Hepatocyte (in vitro differentiated cells): ENCODE data around the gene PUM2. TPM values are rescaled to one million over a fixed set of nuclear protein-coding genes. Genes with fewer than 3 reads are reported as not detected.

Experiments
- DNase-seq: peaks from one replicate; pipeline ENCODE4 v3.0.0-alpha.2; 2016; ENCODE audit warnings: low spot score
- H2AFZ ChIP-seq: fragments of 200-600 bp; sonication (generic); 2 replicates; pipeline ENCODE4 v1.6.0; 2016; ENCODE audit warnings: antibody characterized with exemption, mild to moderate bottlenecking
- H3K27ac ChIP-seq: fragments of 200-600 bp; sonication (generic); 2 replicates; pipeline ENCODE4 v1.5.1; 2016; ENCODE audit warnings: mild to moderate bottlenecking
- H3K27me3 ChIP-seq: fragments of 200-600 bp; sonication (generic); 2 replicates; pipeline ENCODE4 v1.6.1; 2016
- H3K36me3 ChIP-seq: fragments of 200-600 bp; sonication (generic); replicated peaks from 2 replicates; pipeline ENCODE4 v1.5.1; 2016; ENCODE audit warnings: low read depth; ENCODE audit not compliant: insufficient read depth
- H3K4me1 ChIP-seq: fragments of 200-600 bp; sonication (generic); 2 replicates; pipeline ENCODE4 v1.5.1; 2016; ENCODE audit warnings: mild to moderate bottlenecking, moderate library complexity; ENCODE audit not compliant: insufficient read depth
- H3K4me2 ChIP-seq: fragments of 200-600 bp; sonication (generic); 2 replicates; pipeline ENCODE4 v1.6.0; 2016
- H3K4me3 ChIP-seq: fragments of 200-600 bp; sonication (generic); 2 replicates; pipeline ENCODE4 v1.5.1; 2016; ENCODE audit warnings: mild to moderate bottlenecking
- H3K79me2 ChIP-seq: fragments of 200-600 bp; sonication (generic); 2 replicates; pipeline ENCODE4 v1.6.0; 2017; ENCODE audit warnings: mild to moderate bottlenecking
- H3K9me2 ChIP-seq: fragments of 200-600 bp; sonication (generic); replicated peaks from 2 replicates; pipeline ENCODE4 v1.6.0; 2017; ENCODE audit warnings: mild to moderate bottlenecking; ENCODE audit not compliant: insufficient read depth
- H3K9me3 ChIP-seq: fragments of 200-600 bp; sonication (generic); 2 replicates; pipeline ENCODE4 v1.5.1; 2016; ENCODE audit warnings: low read depth, mild to moderate bottlenecking
- H4K20me1 ChIP-seq: fragments of 200-600 bp; sonication (generic); 2 replicates; pipeline ENCODE4 v1.6.0; 2016; ENCODE audit warnings: mild to moderate bottlenecking; ENCODE audit not compliant: insufficient read depth, poor library complexity, severe bottlenecking
- EZH2 ChIP-seq: fragments of 200-600 bp; sonication (generic); IDR thresholded peaks from 2 replicates; pipeline ENCODE4 v1.6.1; 2016; ENCODE audit warnings: antibody characterized with exemption, mild to moderate bottlenecking, borderline replicate concordance
- EZH2phosphoT487 ChIP-seq: fragments of 200-600 bp; sonication (generic); IDR thresholded peaks from one replicate; pipeline ENCODE4 v1.6.1; 2018; ENCODE audit warnings: antibody characterized with exemption, mild to moderate bottlenecking, low read depth, moderate library complexity; ENCODE audit not compliant: unreplicated experiment, severe bottlenecking
- WGBS: methylation state at CpG from one replicate; pipeline ENCODE4 v1.1.6; 2016; ENCODE audit warnings: low lambda C conversion rate; ENCODE audit errors: missing lambda C conversion rate; 5-methylcytosine and 5-hydroxymethylcytosine counted together
- polyA plus RNA-seq: library from polyadenylated mRNA; unstranded; fragments of >200 nt; fragmentation: Nextera tagmentation; extraction: Ambion mirVana; gene quantifications from 2 replicates; pipeline ENCODE4 v1.2.1, GENCODE V29; 2016
- total RNA-seq: library from RNA; depleted of rRNA; stranded (reverse); fragments of >200 nt; gene quantifications from 2 replicates; pipeline ENCODE4 v1.2.3, GENCODE V29; 2014
- TF ChIP-seq, protein P1 (sequence below): fragments of 200-600 bp; sonication (generic); IDR thresholded peaks from 2 replicates; pipeline ENCODE4 v1.5.1; 2016; ENCODE audit warnings: antibody characterized with exemption, mild to moderate bottlenecking; ENCODE audit not compliant: poor library complexity

PUM2 gene
- total and polyA plus RNA-seq, 2 experiments from 2014 or later = 14.4 to 55.5 TPM

GRCh38 chr2:20352581-20353216 is 2.1 kb upstream of the PUM2 start:
- Histone ChIP-seq H3K79me2 (peaks cover 28% of the 10 kb centered on the region), H3K9me3 (no peaks in the 10 kb centered on the region), H3K36me3 (no peaks in the 10 kb centered on the region), H3K4me3 (no peak overlapping the region), H2AFZ (peak overlapping the region; percentile 73), H3K27me3 (no peaks in the 10 kb centered on the region), H3K4me1 (peaks cover 32% of the 10 kb centered on the region), H3K9me2 (no peaks in the 10 kb centered on the region), H3K27ac (peak overlapping the region; percentile 95), H4K20me1 (peaks cover 24% of the 10 kb centered on the region), H3K4me2 (peak overlapping the region; percentile 85)
- TF ChIP-seq EZH2phosphoT487 (no peak), EZH2 (no peak)
- TF ChIP-seq, protein P1, sequence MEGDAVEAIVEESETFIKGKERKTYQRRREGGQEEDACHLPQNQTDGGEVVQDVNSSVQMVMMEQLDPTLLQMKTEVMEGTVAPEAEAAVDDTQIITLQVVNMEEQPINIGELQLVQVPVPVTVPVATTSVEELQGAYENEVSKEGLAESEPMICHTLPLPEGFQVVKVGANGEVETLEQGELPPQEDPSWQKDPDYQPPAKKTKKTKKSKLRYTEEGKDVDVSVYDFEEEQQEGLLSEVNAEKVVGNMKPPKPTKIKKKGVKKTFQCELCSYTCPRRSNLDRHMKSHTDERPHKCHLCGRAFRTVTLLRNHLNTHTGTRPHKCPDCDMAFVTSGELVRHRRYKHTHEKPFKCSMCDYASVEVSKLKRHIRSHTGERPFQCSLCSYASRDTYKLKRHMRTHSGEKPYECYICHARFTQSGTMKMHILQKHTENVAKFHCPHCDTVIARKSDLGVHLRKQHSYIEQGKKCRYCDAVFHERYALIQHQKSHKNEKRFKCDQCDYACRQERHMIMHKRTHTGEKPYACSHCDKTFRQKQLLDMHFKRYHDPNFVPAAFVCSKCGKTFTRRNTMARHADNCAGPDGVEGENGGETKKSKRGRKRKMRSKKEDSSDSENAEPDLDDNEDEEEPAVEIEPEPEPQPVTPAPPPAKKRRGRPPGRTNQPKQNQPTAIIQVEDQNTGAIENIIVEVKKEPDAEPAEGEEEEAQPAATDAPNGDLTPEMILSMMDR = no peak
- DNase-seq = peak; percentile 19
- 75% methylated on average over 5 of the region's 5 CpGs for WGBS

- H3K36me3 ChIP-seq = no peaks in the 10 kb centered on the region
- no peaks in the 10 kb centered on the region for H3K9me3 ChIP-seq
- H2AFZ ChIP-seq = peak overlapping the region; percentile 73
- peak overlapping the region; percentile 95 for H3K27ac ChIP-seq
- H3K4me1 ChIP-seq = peaks cover 37% of the 10 kb centered on the region
- peaks cover 29% of the 10 kb centered on the region for H4K20me1 ChIP-seq
- H3K27me3 ChIP-seq = no peaks in the 10 kb centered on the region
- H3K4me2 ChIP-seq = peak overlapping the region; percentile 85
- peaks cover 33% of the 10 kb centered on the region for H3K79me2 ChIP-seq
- TF ChIP-seq EZH2 (no peak), EZH2phosphoT487 (no peak)
- TF ChIP-seq, protein P1 = no peak
- H3K9me2 ChIP-seq = no peaks in the 10 kb centered on the region
- no peak overlapping the region for H3K4me3 ChIP-seq
- WGBS = 41% methylated on average over 4 of the region's 4 CpGs
- peak; percentile 31 for DNase-seq
Measured at GRCh38 chr2:20352230-20352578, 1.6 kb upstream of the PUM2 start.

DNA sequence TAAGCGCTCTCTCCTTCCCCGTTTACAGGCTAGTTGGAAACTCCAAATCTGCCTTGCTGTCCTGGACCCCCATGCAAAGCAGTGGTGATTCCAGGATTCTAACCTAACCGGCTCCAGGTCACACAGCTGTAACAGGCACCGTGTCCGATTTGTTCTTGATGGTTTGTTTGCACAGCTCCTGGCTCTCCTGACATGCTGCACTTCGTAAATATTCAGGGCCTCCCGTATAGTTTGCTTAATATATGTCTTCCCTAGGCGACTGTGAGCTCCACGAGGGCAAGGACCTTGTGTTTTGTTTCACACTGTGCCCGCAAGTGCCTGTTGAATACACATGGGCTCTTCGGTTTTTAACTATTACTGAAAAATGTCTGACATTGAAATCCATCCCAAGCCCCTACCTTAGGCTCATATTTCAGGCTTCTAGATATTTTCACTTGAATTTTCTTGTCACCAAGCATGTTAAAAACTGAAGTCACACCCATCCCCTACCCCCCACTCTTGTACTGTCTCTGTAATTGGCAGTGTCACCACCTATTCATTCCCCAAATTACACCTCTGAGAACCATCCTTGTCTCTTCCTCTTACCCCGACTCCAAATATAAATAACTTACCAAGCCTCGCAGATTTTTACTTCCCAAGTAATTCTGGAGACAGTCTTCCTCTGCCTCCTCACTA is 1.0 kb upstream of the PUM2 start:
- peak; percentile 53 for DNase-seq
- WGBS = 12% methylated on average over 13 of the region's 13 CpGs
- TF ChIP-seq EZH2 (no peak), EZH2phosphoT487 (no peak)
- TF ChIP-seq, protein P1 = no peak
- Histone ChIP-seq H3K4me1 (peaks cover 41% of the 10 kb centered on the region), H3K9me2 (no peaks in the 10 kb centered on the region), H3K27ac (peak overlapping the region; percentile 95), H3K79me2 (peaks cover 38% of the 10 kb centered on the region), H4K20me1 (peaks cover 34% of the 10 kb centered on the region), H2AFZ (peak overlapping the region; percentile 73), H3K27me3 (no peaks in the 10 kb centered on the region), H3K4me3 (peak overlapping the region; percentile 40), H3K9me3 (no peaks in the 10 kb centered on the region), H3K36me3 (no peaks in the 10 kb centered on the region), H3K4me2 (peak overlapping the region; percentile 85)
